OCI-LY7 (cell line): ENCODE measurements around the gene FMO2.

Source experiments
- EZH2phosphoT487 ChIP-seq: fragments of 200-600 bp; sonication (generic); IDR thresholded peaks from 2 replicates; pipeline ENCODE4 v1.6.1; 2018; ENCODE audit warnings: low read depth, borderline replicate concordance, mild to moderate bottlenecking, mixed run types, antibody characterized with exemption, low read length, moderate library complexity, mixed read lengths
- TF ChIP-seq, protein P1 (sequence below): fragments of 200-600 bp; sonication (generic); conservative IDR thresholded peaks from 2 replicates; pipeline ENCODE4 v1.5.1; 2014; ENCODE audit warnings: mild to moderate bottlenecking, antibody characterized with exemption, low read length, moderate library complexity, mixed read lengths

GRCh38 chr1:171161431-171161830, 23.7 kb upstream of the FMO2 start:
- TF ChIP-seq, protein P1, sequence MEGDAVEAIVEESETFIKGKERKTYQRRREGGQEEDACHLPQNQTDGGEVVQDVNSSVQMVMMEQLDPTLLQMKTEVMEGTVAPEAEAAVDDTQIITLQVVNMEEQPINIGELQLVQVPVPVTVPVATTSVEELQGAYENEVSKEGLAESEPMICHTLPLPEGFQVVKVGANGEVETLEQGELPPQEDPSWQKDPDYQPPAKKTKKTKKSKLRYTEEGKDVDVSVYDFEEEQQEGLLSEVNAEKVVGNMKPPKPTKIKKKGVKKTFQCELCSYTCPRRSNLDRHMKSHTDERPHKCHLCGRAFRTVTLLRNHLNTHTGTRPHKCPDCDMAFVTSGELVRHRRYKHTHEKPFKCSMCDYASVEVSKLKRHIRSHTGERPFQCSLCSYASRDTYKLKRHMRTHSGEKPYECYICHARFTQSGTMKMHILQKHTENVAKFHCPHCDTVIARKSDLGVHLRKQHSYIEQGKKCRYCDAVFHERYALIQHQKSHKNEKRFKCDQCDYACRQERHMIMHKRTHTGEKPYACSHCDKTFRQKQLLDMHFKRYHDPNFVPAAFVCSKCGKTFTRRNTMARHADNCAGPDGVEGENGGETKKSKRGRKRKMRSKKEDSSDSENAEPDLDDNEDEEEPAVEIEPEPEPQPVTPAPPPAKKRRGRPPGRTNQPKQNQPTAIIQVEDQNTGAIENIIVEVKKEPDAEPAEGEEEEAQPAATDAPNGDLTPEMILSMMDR = no peak
- TF ChIP-seq EZH2phosphoT487 = no peak
